HG03432 (cell line): ENCODE data around the gene KIF21B.
"Not testable (repeated sequence)": the region's sequence is repeated elsewhere in the genome, so short reads cannot be mapped to it uniquely, and the experiment has no call there.

Source experiments
- ATAC-seq: cut with Tn5 transposase; IDR thresholded peaks from one replicate; pipeline ENCODE4 v1.9.1; 2021; ENCODE audit warnings: mild to moderate bottlenecking, moderate library complexity; ENCODE audit not compliant: unreplicated experiment

The KIF21B gene

DNA sequence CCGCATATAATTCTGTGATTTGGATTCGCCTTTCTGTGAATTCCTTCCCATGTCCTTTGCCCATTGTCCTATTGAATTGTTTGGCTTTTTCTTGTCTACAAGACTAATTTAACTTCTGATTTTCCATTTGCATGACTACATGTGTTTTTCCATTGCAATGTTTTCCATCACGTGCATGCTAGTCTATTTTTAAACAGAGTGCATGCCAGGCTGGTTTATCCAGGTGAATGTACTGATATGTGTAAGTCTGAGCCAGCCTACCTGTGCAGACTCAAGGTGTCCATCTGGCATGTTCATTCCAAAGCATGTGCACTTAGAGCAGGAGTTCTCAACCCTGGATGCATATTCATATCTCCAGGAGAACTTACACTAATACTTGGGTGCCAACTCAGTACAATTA lies 69.1 kb downstream of the KIF21B start:
- no peak for ATAC-seq

DNA sequence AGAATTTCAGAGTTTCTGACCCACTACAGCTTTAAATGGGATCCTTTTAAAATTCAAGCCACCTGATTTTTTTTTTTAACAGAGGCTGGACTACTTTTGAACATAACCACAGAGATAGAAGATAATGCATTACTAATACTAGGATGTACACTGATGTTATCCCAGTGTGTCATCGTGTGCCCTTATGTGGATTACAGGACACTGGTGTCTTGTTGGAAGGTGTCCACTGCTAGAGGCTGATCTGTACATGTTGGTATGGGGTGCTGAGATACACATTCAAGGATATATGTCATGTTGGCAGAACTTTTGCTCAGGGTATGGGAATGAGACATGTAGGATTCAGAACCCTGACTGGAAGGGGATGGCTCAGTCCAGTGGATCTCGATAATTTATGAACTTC lies 72.5 kb downstream of the KIF21B start:
- ATAC-seq, result no peak

DNA sequence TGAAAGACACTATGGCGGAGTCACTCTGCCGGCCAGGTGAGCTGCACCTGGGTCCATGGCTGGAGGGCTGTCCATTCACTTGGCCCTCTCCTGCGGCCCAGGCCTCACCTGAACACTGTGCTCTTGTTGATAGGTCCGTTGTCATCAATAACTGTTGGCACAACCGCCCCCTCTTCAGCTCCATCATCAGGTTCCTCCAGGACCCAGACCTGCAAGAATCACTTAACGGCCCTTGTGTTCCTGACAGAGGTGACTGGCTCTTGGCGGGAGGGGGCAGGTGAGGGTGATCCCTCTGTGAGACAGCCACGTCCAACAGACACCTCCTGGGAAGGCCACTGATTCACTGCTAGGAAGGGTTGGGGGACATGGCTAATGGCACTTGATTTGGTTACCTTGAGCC lies 73.9 kb downstream of the KIF21B start:
- ATAC-seq, result no peak

DNA sequence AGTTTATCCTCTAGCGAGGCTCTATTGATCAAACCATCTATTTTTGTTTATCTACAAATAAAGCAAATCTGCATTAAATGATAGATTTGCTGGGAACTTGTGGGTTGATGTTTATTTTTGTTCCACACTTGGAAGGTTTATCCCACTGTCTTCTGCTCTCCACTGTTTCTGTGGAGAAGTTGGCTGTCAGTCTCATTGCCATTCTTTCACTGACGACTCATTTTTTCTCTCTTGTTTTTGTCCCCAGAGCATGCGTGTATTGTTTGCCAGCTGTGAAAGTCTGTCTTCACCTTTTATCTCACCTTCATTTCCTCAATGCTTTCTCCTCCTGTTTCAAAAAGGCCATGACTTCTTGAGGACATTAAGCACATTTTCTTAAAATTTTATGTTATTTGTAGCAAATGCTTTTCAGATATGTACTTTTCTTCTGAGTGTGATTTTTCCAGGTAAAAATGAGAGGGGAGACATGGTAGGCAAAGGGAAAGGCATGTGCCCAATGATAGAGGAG lies 76.4 kb downstream of the KIF21B start:
- ATAC-seq, result no peak

- ATAC-seq, result no peak
Measured at GRCh38 chr1:200945111-200945510, 78.4 kb downstream of the KIF21B start.

- ATAC-seq, result no peak
Measured at GRCh38 chr1:200938955-200939354, 84.6 kb downstream of the KIF21B start.

DNA sequence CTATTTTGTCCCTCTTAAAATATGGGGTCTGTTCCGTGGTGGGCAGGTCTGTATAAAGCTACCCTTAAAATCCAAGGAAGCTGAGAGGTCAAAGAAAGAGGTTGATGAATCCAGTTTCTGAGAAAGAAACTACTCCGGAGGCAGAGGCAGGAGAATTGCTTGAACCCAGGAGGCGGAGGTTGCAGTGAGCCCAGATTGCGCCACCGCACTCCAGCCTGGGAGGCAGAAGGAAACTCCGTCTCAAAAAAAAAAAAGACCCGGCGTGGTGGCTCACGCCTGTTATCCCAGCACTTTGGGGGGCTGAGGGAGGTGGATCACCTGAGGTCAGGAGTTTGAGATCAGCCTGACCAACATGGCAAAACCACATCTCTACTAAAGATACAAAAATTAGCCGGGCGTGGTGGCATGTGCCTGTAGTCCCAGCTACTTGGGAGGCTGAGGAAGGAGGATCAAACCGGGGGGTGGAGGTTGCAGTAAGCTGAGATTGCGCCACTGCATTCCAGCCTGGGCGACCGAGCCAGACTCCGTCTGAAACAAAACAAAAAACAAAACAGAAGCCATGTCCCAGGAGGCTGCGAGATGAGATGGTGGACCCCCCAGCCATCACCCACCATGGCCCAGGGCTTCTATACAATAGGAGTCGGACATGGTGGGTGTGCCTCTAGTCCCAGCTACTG lies 88.1 kb downstream of the KIF21B start:
- ATAC-seq, result not testable (repeated sequence)

DNA sequence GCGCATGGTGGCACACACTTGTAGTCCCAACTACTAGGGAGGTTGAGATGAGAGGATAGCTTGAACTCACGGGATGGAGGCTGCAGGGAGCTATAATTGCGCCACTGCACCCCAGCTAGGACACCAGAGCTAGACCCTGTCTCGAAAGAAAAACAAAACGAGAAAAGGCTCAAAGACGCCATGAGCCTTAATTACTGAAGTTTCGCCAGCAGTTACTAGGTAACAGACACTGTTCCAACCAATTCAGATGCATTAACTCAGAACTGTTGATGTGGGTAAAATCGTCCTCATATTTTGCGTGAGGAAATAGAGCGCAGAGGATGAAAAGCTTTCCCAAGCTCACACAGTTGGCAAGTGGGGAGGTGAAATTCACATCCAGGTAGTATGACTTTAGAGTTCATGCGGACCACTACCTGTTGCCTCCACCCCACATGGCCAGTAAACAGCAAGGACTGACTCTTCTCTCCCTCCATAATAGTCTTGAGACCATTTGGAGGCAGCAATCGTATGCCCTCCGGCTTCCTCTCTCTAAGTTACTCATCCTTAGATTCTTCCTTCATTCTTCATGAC lies 88.8 kb downstream of the KIF21B start:
- no peak for ATAC-seq

- ATAC-seq, result no peak
Measured at GRCh38 chr1:200931776-200932175, 91.7 kb downstream of the KIF21B start.

DNA sequence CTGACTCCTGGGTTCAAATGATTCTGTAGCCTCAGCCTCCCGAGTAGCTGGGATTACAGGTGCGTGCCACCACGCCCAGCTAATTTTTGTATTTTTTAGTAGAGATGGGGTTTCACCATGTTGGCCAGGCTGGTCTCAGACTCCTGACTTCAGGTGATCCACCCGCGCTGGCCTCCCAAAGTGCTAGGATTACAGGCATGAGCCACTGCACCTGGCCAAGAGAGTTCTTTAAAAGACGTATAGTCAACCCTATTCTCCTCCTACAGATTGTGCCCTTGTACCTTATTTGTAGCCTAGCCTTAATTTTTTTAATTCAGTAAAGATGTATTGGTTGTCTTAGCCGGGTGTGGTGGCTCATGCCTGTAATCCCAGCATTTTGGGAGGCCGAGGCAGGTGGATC lies 93.2 kb downstream of the KIF21B start:
- ATAC-seq, result not testable (repeated sequence)

- no peak for ATAC-seq
Measured at GRCh38 chr1:200929530-200930278, 93.8 kb downstream of the KIF21B start.

DNA sequence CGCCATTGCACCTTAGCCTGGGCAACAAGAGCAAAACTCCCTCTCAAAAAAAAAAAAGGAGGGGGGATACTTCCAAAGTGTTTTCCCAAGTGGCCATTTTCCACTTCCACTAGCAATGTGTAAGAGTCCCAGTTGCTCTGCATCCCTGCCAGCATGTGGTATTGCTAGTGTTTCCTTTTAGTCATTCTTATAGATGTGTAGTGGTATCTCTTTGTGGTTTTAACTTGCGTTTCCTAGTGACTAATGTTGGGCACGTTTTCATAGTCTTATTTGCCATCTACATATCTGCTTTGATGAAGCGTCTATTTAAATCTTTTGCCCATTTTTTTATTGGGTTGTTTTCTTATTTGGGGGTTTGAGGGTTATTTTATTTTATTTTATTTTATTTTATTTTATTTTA lies 97.7 kb downstream of the KIF21B start:
- ATAC-seq, result no peak

GRCh38 chr1:200923601-200924000 lies 99.9 kb downstream of the KIF21B start:
- ATAC-seq, result no peak

- ATAC-seq, result no peak
Measured at GRCh38 chr1:200922406-200922805, 101.1 kb downstream of the KIF21B start.

- ATAC-seq, result no peak
Measured at GRCh38 chr1:200921571-200922110, 101.9 kb downstream of the KIF21B start.
